Stomach (tissue), 4 donors: ENCODE data around the gene RXFP3.

ENCODE experiments used
- EP300 ChIP-seq: sonication (generic); formaldehyde crosslinking; IDR thresholded peaks from one replicate; pipeline ENCODE4 v1.6.1; 2017; ENCODE audit warnings: antibody characterized with exemption
- POLR2A ChIP-seq, 4 donors: fragments of 450-650 bp; IDR thresholded peaks; one replicate each; pipeline ENCODE4 v1.6.1; 2016; ENCODE audit warnings: antibody characterized with exemption in 4 of 4, control low read depth in 2 of 4, mild to moderate bottlenecking in 1 of 4, moderate library complexity in 1 of 4
- POLR2AphosphoS5 ChIP-seq, 3 donors: sonication (generic); formaldehyde crosslinking; IDR thresholded peaks; one replicate each; pipeline ENCODE4 v1.6.1; 2016; ENCODE audit warnings: antibody characterized with exemption in 3 of 3
- TF ChIP-seq, protein P1 (sequence below), 7 experiments: fragments of 450-650 bp in 4 of 7; fragments of 200-600 bp in 3 of 7; sonication (generic) in 3 of 7; IDR thresholded peaks; one replicate each; pipeline ENCODE4 v1.5.1; 2016 to 2019; ENCODE audit warnings: antibody characterized with exemption in 7 of 7, control low read depth in 2 of 7, mild to moderate bottlenecking in 1 of 7

DNA sequence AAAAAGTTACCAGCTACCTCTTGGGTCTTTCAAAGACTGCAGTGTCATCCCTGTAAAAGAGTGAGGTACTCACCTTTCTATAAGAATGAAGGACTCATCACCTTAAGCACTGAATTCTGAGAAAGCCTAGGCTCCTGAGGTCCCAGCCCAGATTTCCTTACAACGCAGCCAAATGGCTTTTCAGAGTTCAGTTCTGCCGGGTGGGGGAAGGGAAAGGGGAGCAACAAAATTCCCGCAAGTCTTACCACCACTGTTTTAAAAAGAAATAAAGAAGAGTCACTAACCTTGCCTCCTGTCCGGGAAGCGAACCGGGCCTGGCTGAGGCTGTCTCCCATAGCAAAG, 44.8 kb upstream of the RXFP3 start:
- TF ChIP-seq POLR2AphosphoS5 (IDR thresholded peaks at IDR 0.05) (no peak), POLR2A (IDR thresholded peaks at IDR 0.05) (no peak), EP300 (no peak)
- TF ChIP-seq, protein P1, sequence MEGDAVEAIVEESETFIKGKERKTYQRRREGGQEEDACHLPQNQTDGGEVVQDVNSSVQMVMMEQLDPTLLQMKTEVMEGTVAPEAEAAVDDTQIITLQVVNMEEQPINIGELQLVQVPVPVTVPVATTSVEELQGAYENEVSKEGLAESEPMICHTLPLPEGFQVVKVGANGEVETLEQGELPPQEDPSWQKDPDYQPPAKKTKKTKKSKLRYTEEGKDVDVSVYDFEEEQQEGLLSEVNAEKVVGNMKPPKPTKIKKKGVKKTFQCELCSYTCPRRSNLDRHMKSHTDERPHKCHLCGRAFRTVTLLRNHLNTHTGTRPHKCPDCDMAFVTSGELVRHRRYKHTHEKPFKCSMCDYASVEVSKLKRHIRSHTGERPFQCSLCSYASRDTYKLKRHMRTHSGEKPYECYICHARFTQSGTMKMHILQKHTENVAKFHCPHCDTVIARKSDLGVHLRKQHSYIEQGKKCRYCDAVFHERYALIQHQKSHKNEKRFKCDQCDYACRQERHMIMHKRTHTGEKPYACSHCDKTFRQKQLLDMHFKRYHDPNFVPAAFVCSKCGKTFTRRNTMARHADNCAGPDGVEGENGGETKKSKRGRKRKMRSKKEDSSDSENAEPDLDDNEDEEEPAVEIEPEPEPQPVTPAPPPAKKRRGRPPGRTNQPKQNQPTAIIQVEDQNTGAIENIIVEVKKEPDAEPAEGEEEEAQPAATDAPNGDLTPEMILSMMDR (IDR thresholded peaks at IDR 0.05), result no peak
